GM13976 (cell line): ENCODE measurements around the gene KCNMB2.

Experiments
- DNase-seq: peaks from one replicate; pipeline ENCODE4 v3.0.0; 2012; ENCODE audit warnings: low spot score
- in situ Hi-C: fragments of 300-500 bp; cut with MboI; formaldehyde crosslinking; loops from one replicate; pipeline ENCODE4 v1.12.0; 2022; ENCODE audit warnings: low sequenced_read_pairs, mixed read lengths, inconsistent platforms; ENCODE audit not compliant: unreplicated experiment
- TF ChIP-seq, protein P1 (sequence below): IDR thresholded peaks from 2 replicates; pipeline ENCODE4 v1.5.1; 2012; ENCODE audit warnings: borderline replicate concordance, mild to moderate bottlenecking; ENCODE audit not compliant: insufficient read depth; ENCODE audit errors: extremely low read depth, missing control alignments, control extremely low read depth

The KCNMB2 gene

DNA sequence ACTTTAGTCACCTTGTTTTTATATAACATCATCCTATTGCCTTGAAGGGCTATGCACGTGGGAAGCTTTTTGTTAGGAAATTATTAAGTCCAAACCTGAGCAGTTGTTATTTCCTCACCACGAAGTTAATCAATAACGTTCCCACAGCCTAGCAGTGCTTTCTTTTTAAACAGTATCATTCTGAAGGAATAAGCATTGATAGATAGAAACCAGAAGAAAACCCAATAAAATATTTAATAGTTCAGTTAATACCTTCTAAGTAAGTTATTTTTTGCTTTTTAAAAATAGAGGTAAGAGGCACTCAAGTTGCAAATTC, 149.3 kb downstream of the KCNMB2 start:
- in situ Hi-C loops, result no loop called here
- TF ChIP-seq, protein P1, sequence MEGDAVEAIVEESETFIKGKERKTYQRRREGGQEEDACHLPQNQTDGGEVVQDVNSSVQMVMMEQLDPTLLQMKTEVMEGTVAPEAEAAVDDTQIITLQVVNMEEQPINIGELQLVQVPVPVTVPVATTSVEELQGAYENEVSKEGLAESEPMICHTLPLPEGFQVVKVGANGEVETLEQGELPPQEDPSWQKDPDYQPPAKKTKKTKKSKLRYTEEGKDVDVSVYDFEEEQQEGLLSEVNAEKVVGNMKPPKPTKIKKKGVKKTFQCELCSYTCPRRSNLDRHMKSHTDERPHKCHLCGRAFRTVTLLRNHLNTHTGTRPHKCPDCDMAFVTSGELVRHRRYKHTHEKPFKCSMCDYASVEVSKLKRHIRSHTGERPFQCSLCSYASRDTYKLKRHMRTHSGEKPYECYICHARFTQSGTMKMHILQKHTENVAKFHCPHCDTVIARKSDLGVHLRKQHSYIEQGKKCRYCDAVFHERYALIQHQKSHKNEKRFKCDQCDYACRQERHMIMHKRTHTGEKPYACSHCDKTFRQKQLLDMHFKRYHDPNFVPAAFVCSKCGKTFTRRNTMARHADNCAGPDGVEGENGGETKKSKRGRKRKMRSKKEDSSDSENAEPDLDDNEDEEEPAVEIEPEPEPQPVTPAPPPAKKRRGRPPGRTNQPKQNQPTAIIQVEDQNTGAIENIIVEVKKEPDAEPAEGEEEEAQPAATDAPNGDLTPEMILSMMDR, result no peak
- no peak for DNase-seq

DNA sequence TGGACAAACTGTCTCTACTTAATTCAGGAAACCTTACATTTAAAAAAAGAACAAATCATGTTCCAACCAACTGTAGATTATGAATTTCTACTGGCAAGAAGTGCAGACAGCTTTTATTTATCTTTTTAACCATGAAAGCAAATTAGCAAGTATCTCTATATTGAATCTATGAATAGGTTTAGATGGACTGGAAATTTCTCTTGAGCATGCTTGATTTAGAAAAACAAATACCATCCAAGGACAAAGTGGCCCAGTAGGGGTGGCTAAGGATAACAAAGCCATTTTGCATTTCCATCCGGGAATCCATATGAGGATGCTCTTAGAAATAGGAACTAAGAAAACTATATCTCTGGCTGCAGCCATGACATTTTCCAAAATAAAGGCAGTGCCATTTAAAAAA, 150.6 kb downstream of the KCNMB2 start:
- TF ChIP-seq, protein P1, result no peak
- no peak for DNase-seq
- in situ Hi-C loops, result no loop called here

GRCh38 chr3:178690571-178690970, 154.3 kb downstream of the KCNMB2 start:
- TF ChIP-seq, protein P1, result no peak
- DNase-seq, result no peak
- in situ Hi-C loops, result no loop called here

DNA sequence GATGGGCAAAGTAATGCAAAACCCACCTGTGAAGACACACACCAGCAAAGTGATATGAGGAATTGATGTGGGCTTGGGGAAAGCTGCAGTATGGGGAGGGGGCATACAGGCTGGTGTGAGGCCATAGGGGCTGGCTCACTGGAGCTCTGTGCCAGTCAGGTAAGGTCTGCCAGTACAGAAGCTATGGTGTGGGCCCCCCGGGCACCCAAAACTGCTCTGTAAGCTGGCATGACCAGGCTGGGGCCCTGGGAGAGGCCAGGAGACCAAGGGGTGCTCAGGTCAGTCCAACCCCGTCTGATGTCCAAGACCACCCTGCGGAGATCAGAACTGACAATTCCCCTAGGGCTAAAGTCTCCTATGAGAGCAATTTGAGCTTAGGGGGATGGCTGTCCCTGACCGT, 163.1 kb downstream of the KCNMB2 start:
- in situ Hi-C loops, result no loop called here
- TF ChIP-seq, protein P1, result no peak
- no peak for DNase-seq

- in situ Hi-C loops, result no loop called here
- TF ChIP-seq, protein P1, result no peak
- no peak for DNase-seq
These were observed 163.6 kb downstream of the KCNMB2 start for GRCh38 chr3:178699810-178700209.

DNA sequence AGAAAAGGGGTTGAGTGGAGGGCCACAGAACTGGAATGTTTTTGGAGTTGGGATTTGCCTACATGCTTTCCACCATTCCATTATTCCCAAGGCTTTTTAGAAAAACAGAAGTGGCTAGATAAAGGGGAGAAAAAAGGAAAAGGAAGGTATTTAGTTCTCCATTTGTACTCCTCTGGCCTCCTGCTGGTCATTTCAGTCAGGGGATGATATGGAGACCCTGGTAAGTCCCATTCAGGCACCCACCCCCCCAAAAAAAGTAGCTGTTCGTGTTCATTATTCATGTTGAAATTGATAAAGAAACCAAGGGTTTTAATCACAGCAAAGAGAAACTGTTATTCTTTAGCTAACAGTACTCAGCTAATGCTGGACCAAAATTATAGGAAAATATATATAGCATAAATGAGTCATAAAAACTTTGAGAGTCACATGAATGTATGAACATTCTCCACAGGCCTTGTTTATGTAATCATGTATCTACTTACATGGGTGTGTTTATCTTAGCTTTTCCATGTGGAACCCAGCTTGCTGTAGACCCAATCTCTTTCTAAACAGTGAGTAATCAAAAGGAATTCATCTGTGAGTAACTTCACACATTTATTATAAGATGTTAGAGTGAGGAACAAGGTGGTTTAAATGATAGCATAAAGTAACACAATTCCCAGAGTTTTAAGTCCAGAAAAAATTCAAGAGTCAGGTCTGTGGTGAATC, 167.2 kb downstream of the KCNMB2 start:
- no peak for DNase-seq
- TF ChIP-seq, protein P1, result no peak
- in situ Hi-C loops, result no loop called here
